AG09319 (cell line): Measurements from ENCODE around the gene CELF2.
"Not testable (repeated sequence)": the region's sequence is repeated elsewhere in the genome, so short reads cannot be mapped to it uniquely, and the experiment has no call there.

Experiments used
- DNase-seq: peaks from one replicate; pipeline ENCODE4 v3.0.0-alpha.2; 2010; ENCODE audit warnings: low read depth; ENCODE audit errors: extremely low read depth
- CTCF ChIP-seq: IDR thresholded peaks from 2 replicates; pipeline ENCODE4 v1.5.1; 2011; ENCODE audit warnings: low read depth, mild to moderate bottlenecking, inconsistent platforms, low read length, moderate library complexity

CELF2 gene

GRCh38 chr10:11184093-11184492 lies 166.4 kb downstream of the CELF2 start:
- no peak for TF ChIP-seq CTCF
- DNase-seq: no peak

- DNase-seq: not testable (repeated sequence)
Measured at GRCh38 chr10:11185128-11185665, 167.5 kb downstream of the CELF2 start.

- no peak for DNase-seq
- TF ChIP-seq CTCF: no peak
Measured at GRCh38 chr10:11186374-11186773, 168.7 kb downstream of the CELF2 start.

- no peak for TF ChIP-seq CTCF
- DNase-seq: no peak
Measured at GRCh38 chr10:11189582-11190376, 172.1 kb downstream of the CELF2 start.

GRCh38 chr10:11191190-11191589 lies 173.5 kb downstream of the CELF2 start:
- no peak for DNase-seq
- no peak for TF ChIP-seq CTCF

GRCh38 chr10:11191678-11192077 lies 174.0 kb downstream of the CELF2 start:
- TF ChIP-seq CTCF: no peak
- DNase-seq: no peak

- DNase-seq: no peak
Measured at GRCh38 chr10:11192304-11193000, 174.8 kb downstream of the CELF2 start.

More at GRCh38 chr10:11192304-11193000, 174.8 kb downstream of the CELF2 start:
- TF ChIP-seq CTCF: no peak
